Activated T-helper 9 cell treated with anti-CD3 and anti-CD28 coated beads, Interleukin-2, amount 50 U/mL, for 16 hours (primary cell): Measurements from ENCODE around the gene GLRA1.
"Not testable (repeated sequence)": the region's sequence is repeated elsewhere in the genome, so short reads cannot be mapped to it uniquely, and the experiment has no call there.

Experiments
- DNase-seq: peaks from one replicate; pipeline ENCODE4 v3.0.0-alpha.2; 2020; ENCODE audit warnings: low read depth

GLRA1 gene

GRCh38 chr5:151819830-151820229 lies 104.8 kb downstream of the GLRA1 start:
- DNase-seq = no peak

GRCh38 chr5:151815051-151815450 lies 109.6 kb downstream of the GLRA1 start:
- no peak for DNase-seq

GRCh38 chr5:151812757-151813309 lies 111.8 kb downstream of the GLRA1 start:
- DNase-seq = no peak

GRCh38 chr5:151811593-151812321 lies 112.9 kb downstream of the GLRA1 start:
- DNase-seq = no peak

GRCh38 chr5:151810897-151811296 lies 113.8 kb downstream of the GLRA1 start:
- DNase-seq = no peak

GRCh38 chr5:151810449-151810848 lies 114.2 kb downstream of the GLRA1 start:
- no peak for DNase-seq

GRCh38 chr5:151808451-151809169 lies 116.0 kb downstream of the GLRA1 start:
- no peak for DNase-seq

- DNase-seq = no peak
Observed at GRCh38 chr5:151805414-151806223, 119.0 kb downstream of the GLRA1 start.

- no peak for DNase-seq
Observed at GRCh38 chr5:151800532-151800931, 124.1 kb downstream of the GLRA1 start.

- no peak for DNase-seq
Observed at GRCh38 chr5:151799407-151799806, 125.2 kb downstream of the GLRA1 start.

- DNase-seq = no peak
Observed at GRCh38 chr5:151798674-151799073, 126.0 kb downstream of the GLRA1 start.

- no peak for DNase-seq
Observed at GRCh38 chr5:151795426-151795825, 129.2 kb downstream of the GLRA1 start.

- no peak for DNase-seq
Observed at GRCh38 chr5:151793358-151793757, 131.3 kb downstream of the GLRA1 start.

- no peak for DNase-seq
Observed at GRCh38 chr5:151787817-151788216, 136.8 kb downstream of the GLRA1 start.

GRCh38 chr5:151786468-151786867 lies 138.2 kb downstream of the GLRA1 start:
- no peak for DNase-seq

- DNase-seq = no peak
Observed at GRCh38 chr5:151784141-151784540, 140.5 kb downstream of the GLRA1 start.

GRCh38 chr5:151783664-151784063 lies 141.0 kb downstream of the GLRA1 start:
- DNase-seq = not testable (repeated sequence)

- DNase-seq = no peak
Observed at GRCh38 chr5:151781201-151781600, 143.4 kb downstream of the GLRA1 start.

- no peak for DNase-seq
Observed at GRCh38 chr5:151780348-151780747, 144.3 kb downstream of the GLRA1 start.

- DNase-seq = no peak
Observed at GRCh38 chr5:151779531-151780125, 145.0 kb downstream of the GLRA1 start.

GRCh38 chr5:151775025-151775606 lies 149.5 kb downstream of the GLRA1 start:
- DNase-seq = no peak

- DNase-seq = no peak
Observed at GRCh38 chr5:151773951-151774350, 150.7 kb downstream of the GLRA1 start.
